Measurements from ENCODE around the gene COL10A1. TPM values are rescaled to one million over a fixed set of nuclear protein-coding genes. Genes with fewer than 3 reads are reported as not detected.

Gene COL10A1
- total RNA-seq, 1 donor from 2014 or later = not detected

GRCh38 chr6:116157391-116157790 is 31.5 kb upstream of the COL10A1 start:
- DNase-seq (ENCODE audit: low spot score in 2 of 2) = no peak
- no peaks in the 10 kb centered on the region for H3K27me3 ChIP-seq
- intact Hi-C loops (cut with DNase I) = no loop called here
- no peak overlapping the region for H3K4me3 ChIP-seq
- TF ChIP-seq CTCF (IDR thresholded peaks at IDR 0.05) = no peak
- peaks cover 0 to 3% of the 10 kb centered on the region in 2 donors for H3K36me3 ChIP-seq
- H3K27ac ChIP-seq = no peak overlapping the region
- no peaks in the 10 kb centered on the region for H3K9me3 ChIP-seq
- peaks cover 0 to 4% of the 10 kb centered on the region in 2 donors for H3K4me1 ChIP-seq

- Histone ChIP-seq H3K4me3 (no peak overlapping the region), H3K4me1 (peaks cover 0 to 4% of the 10 kb centered on the region in 2 donors), H3K27me3 (no peaks in the 10 kb centered on the region), H3K36me3 (peaks cover 0 to 3% of the 10 kb centered on the region in 2 donors), H3K27ac (no peak overlapping the region), H3K9me3 (no peaks in the 10 kb centered on the region)
- no peak for DNase-seq (ENCODE audit: low spot score in 2 of 2)
- TF ChIP-seq CTCF (IDR thresholded peaks at IDR 0.05) = no peak
- intact Hi-C loops (cut with DNase I) = no loop called here
These were observed 30.7 kb upstream of the COL10A1 start for GRCh38 chr6:116156405-116157326.

- no peak for DNase-seq (ENCODE audit: low spot score in 2 of 2)
- H3K27me3 ChIP-seq = no peaks in the 10 kb centered on the region
- H3K4me1 ChIP-seq = peaks cover 0 to 4% of the 10 kb centered on the region in 2 donors
- no peak for TF ChIP-seq CTCF (IDR thresholded peaks at IDR 0.05)
- H3K27ac ChIP-seq = no peak overlapping the region
- intact Hi-C loops (cut with DNase I) = no loop called here
- no peaks in the 10 kb centered on the region for H3K9me3 ChIP-seq
- no peaks in the 10 kb centered on the region for H3K36me3 ChIP-seq
- no peak overlapping the region for H3K4me3 ChIP-seq
These were observed 29.0 kb upstream of the COL10A1 start for GRCh38 chr6:116154887-116155286.

GRCh38 chr6:116152620-116153019 is 26.7 kb upstream of the COL10A1 start:
- TF ChIP-seq CTCF (IDR thresholded peaks at IDR 0.05) = no peak
- H3K9me3 ChIP-seq = no peaks in the 10 kb centered on the region
- no peaks in the 10 kb centered on the region for H3K36me3 ChIP-seq
- intact Hi-C loops (cut with DNase I) = no loop called here
- no peak overlapping the region for H3K4me3 ChIP-seq
- H3K4me1 ChIP-seq = peaks cover 0 to 4% of the 10 kb centered on the region in 2 donors
- H3K27ac ChIP-seq = no peak overlapping the region
- no peak for DNase-seq (ENCODE audit: low spot score in 2 of 2)
- no peaks in the 10 kb centered on the region for H3K27me3 ChIP-seq

GRCh38 chr6:116145803-116146675 is 20.1 kb upstream of the COL10A1 start:
- Histone ChIP-seq H3K27me3 (no peaks in the 10 kb centered on the region), H3K27ac (no peak overlapping the region), H3K4me3 (no peak overlapping the region), H3K4me1 (no peaks in the 10 kb centered on the region), H3K36me3 (no peaks in the 10 kb centered on the region), H3K9me3 (no peaks in the 10 kb centered on the region)
- DNase-seq (ENCODE audit: low spot score in 2 of 2) = no peak
- intact Hi-C loops (cut with DNase I) = no loop called here
- TF ChIP-seq CTCF (IDR thresholded peaks at IDR 0.05) = no peak

Data from ascending aorta (tissue), 2 donors.